Left cardiac atrium (tissue), 4 donors: ENCODE measurements around the gene RAPH1. TPM values are rescaled to one million over a fixed set of nuclear protein-coding genes. Genes with fewer than 3 reads are reported as not detected.
"Not testable (repeated sequence)": the region's sequence is repeated elsewhere in the genome, so short reads cannot be mapped to it uniquely, and the experiment has no call there.

ENCODE experiments used
- ATAC-seq, 2 donors: fragments of 200-7000 bp; cut with Tn5 transposase; one replicate each; pipeline ENCODE4 v1.9.1; 2020; ENCODE audit warnings: mild to moderate bottlenecking in 2 of 2, moderate library complexity in 2 of 2
- DNase-seq: peaks from one replicate; pipeline ENCODE4 v3.0.0-alpha.2; 2020
- intact Hi-C, 2 donors: fragments of 100-400 bp; cut with DNase I; formaldehyde crosslinking; loops; one replicate each; pipeline versions ENCODE4 v1.14.1 to v1.15.1; 2022 to 2023
- total RNA-seq, 2 donors: library from RNA; stranded (reverse); fragmentation: NEBNext Ultra II Directional; extraction: Animal tissue kit (Norgen Biotek cat#: 25700); gene quantifications; one replicate each; pipeline ENCODE4 v1.2.1, GENCODE V29; 2021
- donor health status: DM: no; HTN: yes; CAD: no.
- donor health status: DM: no; HTN: yes; CAD: no; lungs with severe emphysema.
- donor health status: DM: yes; HTN: yes; CAD: no.
- donor health status: Dilated cardiomyopathy.

Gene RAPH1
- total RNA-seq, 2 donors from 2014 or later = 17.8 to 39.3 TPM

DNA sequence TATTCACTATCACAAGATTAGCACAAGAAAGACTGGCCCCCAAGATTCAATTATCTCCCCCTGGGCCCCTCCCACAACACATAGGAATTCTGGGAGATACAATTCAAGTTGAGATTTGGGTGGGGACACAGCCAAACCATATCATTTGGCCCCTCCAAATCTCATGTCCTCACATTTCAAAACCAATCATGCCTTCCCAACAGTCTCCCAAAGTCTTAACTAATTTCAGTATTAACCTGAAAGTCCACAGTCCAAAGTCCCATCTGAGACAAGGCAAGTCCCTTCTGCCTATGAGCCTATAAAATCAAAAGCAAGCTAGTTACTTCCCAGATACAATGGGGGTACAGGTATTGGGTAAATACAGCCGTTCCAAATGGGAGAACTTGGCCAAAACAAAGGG is 31.6 kb downstream of the RAPH1 start:
- DNase-seq, ATAC-seq, intact Hi-C loops: not testable (repeated sequence)

- intact Hi-C loops = no loop called here
- ATAC-seq = no peak
Measured at GRCh38 chr2:203501873-203502272, 33.2 kb downstream of the RAPH1 start.

DNA sequence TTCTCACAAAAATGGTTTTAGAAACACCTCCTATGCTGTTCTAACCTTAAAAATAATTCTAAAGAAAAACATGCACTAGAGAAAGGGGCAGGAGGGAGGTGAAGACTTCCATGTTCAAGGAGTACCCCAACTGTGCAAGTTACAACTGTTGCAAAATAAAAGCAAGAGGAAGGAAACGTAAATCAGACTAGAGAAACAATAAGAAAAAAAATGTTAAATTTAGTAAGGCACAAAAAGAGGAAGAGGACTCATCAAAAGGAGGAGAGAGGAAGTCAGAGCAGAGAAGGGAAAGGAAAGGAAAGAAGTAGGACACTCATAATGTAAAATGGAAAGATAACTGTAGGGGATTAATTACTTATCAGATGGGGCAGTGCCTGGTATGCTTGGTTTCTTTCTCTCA is 34.1 kb downstream of the RAPH1 start:
- ATAC-seq = no peak
- no peak for DNase-seq
- intact Hi-C loops = no loop called here

More at GRCh38 chr2:203501873-203502272, 33.2 kb downstream of the RAPH1 start:
- DNase-seq = no peak

GRCh38 chr2:203500297-203500696 is 34.8 kb downstream of the RAPH1 start:
- intact Hi-C loops = no loop called here
- no peak for ATAC-seq
- no peak for DNase-seq

GRCh38 chr2:203498161-203498560 is 36.9 kb downstream of the RAPH1 start:
- intact Hi-C loops = loop anchor here in 1 of 2 donors (10.0 kb wide), 2 partner anchors 157 to 407 kb away; no protein-coding TSS in a partner anchor
- DNase-seq = no peak
- ATAC-seq = peak in 1 of 2 donors; percentile 79

DNA sequence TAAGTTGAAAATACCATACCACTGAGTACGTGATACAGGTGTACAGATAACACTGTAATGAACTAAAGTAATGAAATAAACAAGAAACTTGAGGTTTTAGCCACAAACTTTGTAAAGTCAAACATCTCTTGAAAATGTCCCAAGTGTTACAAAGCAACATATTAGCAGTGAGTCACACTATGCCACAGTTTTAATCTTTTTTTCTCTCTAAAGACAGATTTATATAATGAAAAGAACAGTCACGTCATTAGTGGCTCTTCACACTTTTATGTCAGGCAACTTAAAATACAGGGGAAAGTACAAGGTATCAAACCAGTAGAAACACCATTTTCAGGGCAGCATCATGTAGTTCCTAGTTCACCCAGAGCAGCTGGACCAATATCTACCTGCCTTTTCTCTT is 42.1 kb downstream of the RAPH1 start:
- no peak for DNase-seq
- ATAC-seq = no peak
- intact Hi-C loops = loop anchor here in 1 of 2 donors (10.0 kb wide), 2 partner anchors 162 to 412 kb away; no protein-coding TSS in a partner anchor

- intact Hi-C loops = loop anchor here in 1 of 2 donors (10.0 kb wide), 2 partner anchors 164 to 414 kb away; no protein-coding TSS in a partner anchor
- no peak for ATAC-seq
Measured at GRCh38 chr2:203490391-203490790, 44.7 kb downstream of the RAPH1 start.

GRCh38 chr2:203489531-203489930 is 45.6 kb downstream of the RAPH1 start:
- intact Hi-C loops = loop anchor here in 1 of 2 donors (10.0 kb wide), 2 partner anchors 325 to 425 kb away; no protein-coding TSS in a partner anchor
- ATAC-seq = no peak
- DNase-seq = no peak

More at GRCh38 chr2:203490391-203490790, 44.7 kb downstream of the RAPH1 start:
- no peak for DNase-seq

GRCh38 chr2:203484266-203485112 is 50.6 kb downstream of the RAPH1 start:
- intact Hi-C loops = loop anchor here (2.0 to 10.0 kb wide), 3 partner anchors 330 to 430 kb away; no protein-coding TSS in a partner anchor
- DNase-seq (no peak), ATAC-seq (peak; percentile 84 to 92)

GRCh38 chr2:203480623-203481022 is 54.5 kb downstream of the RAPH1 start:
- ATAC-seq (no peak), DNase-seq (no peak)
- intact Hi-C loops = loop anchor here in 1 of 2 donors (10.0 kb wide), 2 partner anchors 334 to 434 kb away; no protein-coding TSS in a partner anchor

DNA sequence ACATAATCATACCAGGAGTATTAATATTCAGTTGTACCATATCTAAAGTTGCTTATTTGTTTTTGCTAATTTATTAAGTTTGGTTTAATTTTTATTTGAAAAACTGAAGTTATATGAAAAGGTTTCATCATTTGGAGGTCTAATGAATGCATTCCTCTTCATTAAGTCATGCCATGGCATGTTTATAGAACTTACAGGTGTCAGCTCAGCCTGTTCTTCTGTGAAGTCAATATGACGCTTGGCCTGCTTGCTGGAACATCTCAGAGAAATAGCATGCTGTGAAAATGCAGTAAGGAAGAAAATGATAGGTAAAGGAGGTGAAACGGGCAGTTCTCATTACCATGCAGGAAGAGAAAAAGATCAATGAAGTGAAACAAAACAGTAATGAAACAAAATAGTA is 58.2 kb downstream of the RAPH1 start:
- ATAC-seq = no peak
- DNase-seq = no peak
- intact Hi-C loops = no loop called here

- intact Hi-C loops = no loop called here
- DNase-seq (no peak), ATAC-seq (no peak)
Measured at GRCh38 chr2:203471323-203471722, 63.8 kb downstream of the RAPH1 start.

DNA sequence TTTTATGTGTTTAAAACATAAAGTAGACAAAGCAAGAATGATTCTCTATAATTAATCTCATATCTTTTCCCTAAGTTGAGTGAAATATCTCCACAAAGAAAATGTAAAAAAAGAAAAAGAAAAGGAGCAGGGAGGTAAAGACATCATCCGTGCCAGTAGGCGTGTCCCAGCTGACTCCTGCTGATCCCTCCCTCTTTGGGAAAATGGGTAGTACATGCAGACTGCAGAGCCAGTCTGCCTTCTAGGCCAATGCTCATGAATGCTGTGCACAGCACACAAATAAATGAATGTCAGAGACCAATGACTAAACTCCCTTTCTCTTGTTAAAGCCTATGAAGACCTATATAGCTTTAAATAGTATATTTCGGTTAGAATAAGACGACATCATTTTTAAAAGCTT is 64.7 kb downstream of the RAPH1 start:
- peak in 1 of 2 donors; percentile 91 for ATAC-seq
- DNase-seq = no peak

GRCh38 chr2:203469546-203469945 is 65.6 kb downstream of the RAPH1 start:
- ATAC-seq = no peak
- no peak for DNase-seq
- intact Hi-C loops = no loop called here

More for the DNA sequence above, 64.7 kb downstream of the RAPH1 start:
- intact Hi-C loops = no loop called here

DNA sequence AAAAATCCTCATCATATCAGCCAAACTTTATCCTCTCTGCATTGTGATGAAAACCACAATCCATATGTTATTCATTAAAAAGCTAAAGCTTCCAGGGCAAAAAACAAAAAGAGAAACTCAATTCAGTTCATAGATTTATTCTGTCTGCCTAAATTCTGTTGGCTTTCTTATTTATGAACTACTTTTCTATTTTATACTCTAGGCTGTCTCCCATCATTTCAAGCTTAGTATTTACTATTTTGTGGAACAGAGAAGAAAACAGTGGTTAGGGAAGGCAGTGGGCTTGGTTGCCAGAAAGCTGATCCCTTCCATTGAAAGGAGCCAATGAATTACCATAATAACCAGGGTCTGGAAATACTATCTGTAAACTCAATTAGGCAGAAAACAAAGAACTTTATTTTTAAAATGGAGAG is 71.8 kb downstream of the RAPH1 start:
- ATAC-seq = no peak
- no peak for DNase-seq
- intact Hi-C loops = no loop called here

- intact Hi-C loops = no loop called here
- ATAC-seq (no peak), DNase-seq (no peak)
Measured at GRCh38 chr2:203462308-203462707, 72.8 kb downstream of the RAPH1 start.

- DNase-seq (no peak), ATAC-seq (no peak)
- intact Hi-C loops = no loop called here
Measured at GRCh38 chr2:203461746-203462145, 73.4 kb downstream of the RAPH1 start.

DNA sequence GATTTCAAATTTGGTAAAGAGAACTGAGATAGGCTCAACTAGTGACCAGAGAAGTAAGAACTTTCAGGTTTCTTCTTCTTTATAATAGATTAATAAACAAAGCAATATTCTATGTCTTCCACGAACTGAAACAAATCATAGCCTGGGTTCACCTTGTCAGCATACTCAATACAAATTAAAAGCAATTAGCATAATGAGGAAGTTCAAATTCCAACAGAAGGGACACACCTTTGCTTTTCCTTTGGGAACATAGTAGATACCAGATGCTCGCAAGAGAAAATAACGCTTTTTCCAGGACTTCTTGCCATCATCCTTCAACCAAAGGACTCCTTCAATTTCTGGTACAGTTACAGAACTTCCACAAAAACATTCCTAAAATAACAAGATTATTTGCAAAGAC is 79.9 kb downstream of the RAPH1 start:
- intact Hi-C loops = no loop called here
- no peak for ATAC-seq
- DNase-seq = no peak

DNA sequence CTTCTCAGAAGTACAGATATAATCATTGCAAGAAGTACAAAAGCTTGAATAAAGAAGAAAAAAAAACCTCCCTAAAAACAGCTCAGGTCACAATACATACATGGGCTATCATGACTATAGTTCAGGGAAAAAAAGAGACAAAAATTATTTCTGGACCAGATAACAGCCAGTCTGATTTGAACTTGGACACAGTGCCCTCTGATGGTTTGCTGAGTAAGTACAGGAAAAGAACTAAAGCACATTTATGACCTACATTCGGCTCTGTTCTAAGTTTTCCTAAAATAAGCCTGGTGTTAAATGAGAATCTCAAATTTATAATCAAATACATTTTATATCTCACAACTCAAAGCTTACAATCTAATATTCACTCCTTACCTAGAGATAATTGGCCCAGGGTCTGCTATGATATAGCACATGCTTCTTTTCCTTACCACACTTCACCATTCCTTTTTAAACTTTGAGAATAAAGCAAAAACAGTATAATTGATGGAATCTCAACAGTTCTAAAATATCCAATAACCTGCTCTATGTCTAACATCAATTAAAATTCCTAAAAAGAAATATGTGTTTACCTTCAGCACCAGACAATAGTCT is 81.1 kb downstream of the RAPH1 start:
- DNase-seq = no peak
- intact Hi-C loops = loop anchor here in 1 of 2 donors (5.0 kb wide), 1 partner anchor 227 kb away; no protein-coding TSS in a partner anchor
- peak; percentile 61 to 65 for ATAC-seq

DNA sequence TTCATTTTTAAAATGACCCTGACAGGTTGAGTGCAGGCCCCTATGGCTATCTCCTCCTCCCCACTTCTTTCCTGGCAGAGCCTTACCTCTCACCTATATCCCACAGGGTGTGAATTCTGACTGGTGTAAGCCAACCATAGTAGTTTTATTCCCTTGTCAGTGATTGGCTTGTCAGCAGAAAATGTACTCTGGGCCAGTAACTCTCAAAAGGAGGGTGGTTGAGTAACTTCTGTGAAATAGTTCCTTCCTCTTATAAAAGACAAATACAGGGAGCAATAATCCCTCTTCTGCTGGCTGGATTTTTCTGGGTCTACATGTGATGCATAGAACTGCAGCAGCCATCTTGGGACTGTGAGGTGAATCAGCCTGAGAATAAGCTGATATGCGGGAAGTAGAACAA is 83.4 kb downstream of the RAPH1 start:
- intact Hi-C loops = loop anchor here in 1 of 2 donors (5.0 kb wide), 1 partner anchor 224 kb away; no protein-coding TSS in a partner anchor
- no peak for DNase-seq

More for the DNA sequence above, 83.4 kb downstream of the RAPH1 start:
- ATAC-seq = peak; percentile 27 to 28
